Measurements from ENCODE around the gene PDGFRB. TPM values are rescaled to one million over a fixed set of nuclear protein-coding genes. Genes with fewer than 3 reads are reported as not detected.

Gene PDGFRB
- total RNA-seq, 1 experiment from 2014 or later: not detected

GRCh38 chr5:150134198-150134588, 21.5 kb downstream of the PDGFRB start:
- Histone ChIP-seq H3K4me1 (replicated peaks; ENCODE audit: insufficient read depth) (no peaks in the 10 kb centered on the region), H3K4me2 (no peak overlapping the region), H3K27ac (no peak overlapping the region), H3K9me3 (ENCODE audit: insufficient read depth, low read depth) (no peaks in the 10 kb centered on the region), H3K79me2 (ENCODE audit: low read depth) (no peaks in the 10 kb centered on the region), H3K9me2 (ENCODE audit: insufficient read depth) (no peaks in the 10 kb centered on the region), H3K36me3 (ENCODE audit: low read depth) (no peaks in the 10 kb centered on the region), H3K27me3 (ENCODE audit: insufficient read depth, low read depth) (no peaks in the 10 kb centered on the region; the same call in 1 of the 2 replicates), H2AFZ (no peak overlapping the region), H3K4me3 (no peak overlapping the region), H3F3A (ENCODE audit: insufficient read depth, low read depth) (no peaks in the 10 kb centered on the region), H4K20me1 (ENCODE audit: insufficient read depth) (no peaks in the 10 kb centered on the region)
- intact Hi-C loops (cut with micrococcal nuclease; ENCODE audit: unreplicated experiment): loop anchor here (5.0 kb wide), 1 partner anchor 82 kb away; no protein-coding TSS in a partner anchor
- ChIA-PET CTCF (no interaction called here), POLR2A (ENCODE audit: unreplicated experiment) (interaction anchor here (0.7 kb wide), 1 partner anchor 112 kb away, joined by 5 read pairs; no protein-coding TSS in a partner anchor)
- BruUV-seq (replicated peaks): no TSS peak
- DNase-seq: no peak
- TF ChIP-seq, protein P1, sequence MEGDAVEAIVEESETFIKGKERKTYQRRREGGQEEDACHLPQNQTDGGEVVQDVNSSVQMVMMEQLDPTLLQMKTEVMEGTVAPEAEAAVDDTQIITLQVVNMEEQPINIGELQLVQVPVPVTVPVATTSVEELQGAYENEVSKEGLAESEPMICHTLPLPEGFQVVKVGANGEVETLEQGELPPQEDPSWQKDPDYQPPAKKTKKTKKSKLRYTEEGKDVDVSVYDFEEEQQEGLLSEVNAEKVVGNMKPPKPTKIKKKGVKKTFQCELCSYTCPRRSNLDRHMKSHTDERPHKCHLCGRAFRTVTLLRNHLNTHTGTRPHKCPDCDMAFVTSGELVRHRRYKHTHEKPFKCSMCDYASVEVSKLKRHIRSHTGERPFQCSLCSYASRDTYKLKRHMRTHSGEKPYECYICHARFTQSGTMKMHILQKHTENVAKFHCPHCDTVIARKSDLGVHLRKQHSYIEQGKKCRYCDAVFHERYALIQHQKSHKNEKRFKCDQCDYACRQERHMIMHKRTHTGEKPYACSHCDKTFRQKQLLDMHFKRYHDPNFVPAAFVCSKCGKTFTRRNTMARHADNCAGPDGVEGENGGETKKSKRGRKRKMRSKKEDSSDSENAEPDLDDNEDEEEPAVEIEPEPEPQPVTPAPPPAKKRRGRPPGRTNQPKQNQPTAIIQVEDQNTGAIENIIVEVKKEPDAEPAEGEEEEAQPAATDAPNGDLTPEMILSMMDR (conservative IDR thresholded peaks at IDR 0.05): no peak
- TF ChIP-seq EZH2 (IDR thresholded peaks at IDR 0.05; ENCODE audit: low read depth): no peak

DNA sequence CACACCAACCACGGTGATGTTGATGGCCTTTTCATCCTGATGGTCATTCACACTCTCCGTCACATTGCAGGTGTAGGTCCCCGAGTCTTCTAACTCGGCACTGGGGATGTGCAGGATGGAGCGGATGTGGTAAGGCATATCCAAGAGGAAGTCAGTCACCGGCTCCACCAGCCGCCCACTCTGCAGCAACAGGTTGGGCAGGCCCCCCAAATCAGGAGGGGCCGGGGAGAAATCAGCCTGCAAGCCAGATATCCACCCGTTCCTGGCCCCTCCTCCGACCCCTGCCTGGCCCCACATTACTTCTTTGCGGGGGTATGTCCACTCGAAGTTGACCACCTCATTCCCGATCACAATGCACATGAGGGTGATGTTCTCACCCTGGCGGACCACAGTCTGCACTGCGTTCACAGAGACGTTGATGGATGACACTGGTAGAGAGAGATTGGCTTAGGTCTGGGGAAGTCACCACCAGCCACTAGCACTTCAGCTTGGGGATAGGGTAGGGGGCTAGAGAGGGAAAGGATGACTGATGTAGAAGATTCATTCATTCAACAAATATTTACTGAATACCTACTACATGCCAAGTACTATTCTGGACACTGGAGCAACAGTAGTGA, 22.0 kb downstream of the PDGFRB start:
- Histone ChIP-seq H2AFZ (no peak overlapping the region), H3K4me1 (replicated peaks; ENCODE audit: insufficient read depth) (no peaks in the 10 kb centered on the region), H3K9me2 (ENCODE audit: insufficient read depth) (no peaks in the 10 kb centered on the region), H3K4me3 (no peak overlapping the region), H3K27ac (no peak overlapping the region), H3K27me3 (ENCODE audit: insufficient read depth, low read depth) (no peaks in the 10 kb centered on the region; the same call in 1 of the 2 replicates), H4K20me1 (ENCODE audit: insufficient read depth) (no peaks in the 10 kb centered on the region), H3K9me3 (ENCODE audit: insufficient read depth, low read depth) (no peaks in the 10 kb centered on the region), H3K36me3 (ENCODE audit: low read depth) (no peaks in the 10 kb centered on the region), H3K79me2 (ENCODE audit: low read depth) (no peaks in the 10 kb centered on the region), H3F3A (ENCODE audit: insufficient read depth, low read depth) (no peaks in the 10 kb centered on the region), H3K4me2 (no peak overlapping the region)
- ChIA-PET CTCF (no interaction called here), POLR2A (ENCODE audit: unreplicated experiment) (interaction anchor here (0.7 kb wide), 1 partner anchor 112 kb away, joined by 5 read pairs; no protein-coding TSS in a partner anchor)
- intact Hi-C loops (cut with micrococcal nuclease; ENCODE audit: unreplicated experiment): loop anchor here (5.0 kb wide), 1 partner anchor 81 kb away; no protein-coding TSS in a partner anchor
- no peak for DNase-seq
- TF ChIP-seq EZH2 (IDR thresholded peaks at IDR 0.05; ENCODE audit: low read depth): no peak
- BruUV-seq (replicated peaks): no TSS peak

GRCh38 chr5:150132740-150133139, 22.9 kb downstream of the PDGFRB start:
- no peak overlapping the region for H2AFZ ChIP-seq
- intact Hi-C loops (cut with micrococcal nuclease; ENCODE audit: unreplicated experiment): loop anchor here (5.0 kb wide), 1 partner anchor 80 kb away; no protein-coding TSS in a partner anchor
- ChIA-PET CTCF (no interaction called here), POLR2A (ENCODE audit: unreplicated experiment) (no interaction called here)
- no peak overlapping the region for H3K4me3 ChIP-seq
- H3F3A ChIP-seq (ENCODE audit: insufficient read depth, low read depth): no peaks in the 10 kb centered on the region
- H3K4me2 ChIP-seq: no peak overlapping the region
- no peaks in the 10 kb centered on the region for H4K20me1 ChIP-seq (ENCODE audit: insufficient read depth)
- BruUV-seq (replicated peaks): no TSS peak
- DNase-seq: no peak
- no peaks in the 10 kb centered on the region for H3K36me3 ChIP-seq (ENCODE audit: low read depth)
- no peaks in the 10 kb centered on the region for H3K9me2 ChIP-seq (ENCODE audit: insufficient read depth)
- TF ChIP-seq EZH2 (IDR thresholded peaks at IDR 0.05; ENCODE audit: low read depth): no peak
- TF ChIP-seq, protein P1 (conservative IDR thresholded peaks at IDR 0.05): no peak
- no peak overlapping the region for H3K27ac ChIP-seq
- H3K27me3 ChIP-seq (ENCODE audit: insufficient read depth, low read depth): no peaks in the 10 kb centered on the region; the same call in 1 of the 2 replicates
- no peaks in the 10 kb centered on the region for H3K4me1 ChIP-seq (replicated peaks; ENCODE audit: insufficient read depth)
- no peaks in the 10 kb centered on the region for H3K79me2 ChIP-seq (ENCODE audit: low read depth)
- H3K9me3 ChIP-seq (ENCODE audit: insufficient read depth, low read depth): no peaks in the 10 kb centered on the region

Measured in PC-9 (cell line).